Osteoblast (primary cell): ENCODE measurements around the gene GAMT. TPM values are rescaled to one million over a fixed set of nuclear protein-coding genes. Genes with fewer than 3 reads are reported as not detected.

ENCODE experiments used
- DNase-seq: peaks from one replicate; pipeline ENCODE4 v3.0.0; 2011; ENCODE audit warnings: low spot score, mixed read lengths; ENCODE audit not compliant: insufficient read length; ENCODE audit errors: missing footprints
- H2AFZ ChIP-seq: 2 replicates; pipeline ENCODE4 v1.6.0; 2011; ENCODE audit warnings: mild to moderate bottlenecking, low read length
- H3K27ac ChIP-seq: 2 replicates; pipeline ENCODE4 v1.5.1; 2011; ENCODE audit warnings: mild to moderate bottlenecking, low read depth, low read length, moderate library complexity
- H3K27me3 ChIP-seq: 2 replicates; pipeline ENCODE4 v1.6.0; 2012; ENCODE audit warnings: mild to moderate bottlenecking, control low read depth, inconsistent platforms, low read length, moderate library complexity; ENCODE audit not compliant: insufficient read depth
- H3K36me3 ChIP-seq: 2 replicates; pipeline ENCODE4 v1.5.1; 2011; ENCODE audit warnings: mild to moderate bottlenecking, low read length, control low read depth, moderate library complexity; ENCODE audit not compliant: insufficient read depth
- H3K4me1 ChIP-seq: 2 replicates; pipeline ENCODE4 v1.5.1; 2011; ENCODE audit warnings: mild to moderate bottlenecking, low read length, control low read depth, moderate library complexity; ENCODE audit not compliant: insufficient read depth
- H3K4me2 ChIP-seq: 2 replicates; pipeline ENCODE4 v1.6.0; 2011; ENCODE audit warnings: mild to moderate bottlenecking, low read length; ENCODE audit not compliant: insufficient read depth
- H3K4me3 ChIP-seq: fragments of 200-600 bp; sonication (generic); 3 replicates; pipeline ENCODE4 v1.5.1; 2012; ENCODE audit warnings: mild to moderate bottlenecking, low read length, inconsistent platforms; ENCODE audit not compliant: insufficient read depth
- H3K79me2 ChIP-seq: 2 replicates; pipeline ENCODE4 v1.6.0; 2012; ENCODE audit warnings: mild to moderate bottlenecking, low read length, control low read depth, inconsistent platforms; ENCODE audit not compliant: insufficient read depth
- H3K9me3 ChIP-seq: 2 replicates; pipeline ENCODE4 v1.5.1; 2011; ENCODE audit warnings: low read depth, low read length, control low read depth
- H4K20me1 ChIP-seq: 2 replicates; pipeline ENCODE4 v1.6.0; 2012; ENCODE audit warnings: mild to moderate bottlenecking, low read length, control low read depth; ENCODE audit not compliant: insufficient read depth
- total RNA-seq: library from RNA; depleted of rRNA; stranded (reverse); fragments of >200 nt; gene quantifications from 2 replicates; pipeline ENCODE4 v1.2.3, GENCODE V29; 2012
- TF ChIP-seq, protein P1 (sequence below): IDR thresholded peaks from 2 replicates; pipeline ENCODE4 v1.5.1; 2011; ENCODE audit warnings: mild to moderate bottlenecking, low read depth, low read length, moderate library complexity; ENCODE audit errors: extremely low read depth

Gene GAMT
- total RNA-seq, 1 donor, result 25.0 TPM

DNA sequence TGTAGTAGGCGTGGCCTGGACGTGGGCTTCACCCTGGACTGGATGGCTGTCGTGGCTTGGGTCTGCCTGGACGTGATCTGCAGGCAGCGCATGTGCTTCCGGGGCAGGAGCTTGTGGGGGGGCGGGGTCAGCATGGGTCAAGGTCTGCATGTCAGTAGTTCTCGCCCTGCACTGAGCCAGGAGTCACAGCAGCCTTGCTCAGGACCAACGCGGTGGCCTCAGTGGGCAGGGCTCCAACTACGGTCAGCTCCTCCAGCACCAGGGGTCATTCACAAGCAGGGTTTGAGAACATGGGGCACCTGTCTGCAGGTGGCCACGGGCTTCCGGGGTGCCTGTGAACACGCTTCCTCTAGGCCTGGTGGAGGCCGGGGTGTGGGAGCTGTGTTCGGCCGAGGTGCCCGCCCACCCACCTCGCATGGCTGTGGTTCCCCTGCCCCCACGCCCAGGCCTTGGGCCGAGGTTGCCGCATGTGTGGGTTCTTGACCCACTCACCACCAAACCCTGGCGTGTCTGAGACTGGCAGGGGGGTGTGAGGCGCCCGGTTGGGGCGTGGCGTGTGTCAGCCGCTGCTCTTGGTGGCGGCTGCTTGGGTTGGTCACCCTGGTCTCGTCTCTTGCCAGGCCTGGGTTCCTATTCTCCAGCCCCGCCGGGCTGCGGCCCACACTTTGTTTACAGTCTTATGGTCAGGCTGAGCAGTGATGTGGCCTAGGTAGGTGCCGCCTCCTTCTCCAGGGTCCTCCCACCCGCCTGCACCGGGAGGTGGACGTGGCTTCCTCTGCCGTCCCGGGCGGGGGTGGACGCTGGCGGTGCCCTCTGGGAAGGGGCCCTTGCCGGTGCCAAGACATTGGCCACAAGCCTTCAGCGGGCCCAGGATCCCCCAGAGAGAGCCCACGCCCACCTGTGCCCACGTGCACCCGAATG, 32.0 kb upstream of the GAMT start:
- TF ChIP-seq, protein P1, sequence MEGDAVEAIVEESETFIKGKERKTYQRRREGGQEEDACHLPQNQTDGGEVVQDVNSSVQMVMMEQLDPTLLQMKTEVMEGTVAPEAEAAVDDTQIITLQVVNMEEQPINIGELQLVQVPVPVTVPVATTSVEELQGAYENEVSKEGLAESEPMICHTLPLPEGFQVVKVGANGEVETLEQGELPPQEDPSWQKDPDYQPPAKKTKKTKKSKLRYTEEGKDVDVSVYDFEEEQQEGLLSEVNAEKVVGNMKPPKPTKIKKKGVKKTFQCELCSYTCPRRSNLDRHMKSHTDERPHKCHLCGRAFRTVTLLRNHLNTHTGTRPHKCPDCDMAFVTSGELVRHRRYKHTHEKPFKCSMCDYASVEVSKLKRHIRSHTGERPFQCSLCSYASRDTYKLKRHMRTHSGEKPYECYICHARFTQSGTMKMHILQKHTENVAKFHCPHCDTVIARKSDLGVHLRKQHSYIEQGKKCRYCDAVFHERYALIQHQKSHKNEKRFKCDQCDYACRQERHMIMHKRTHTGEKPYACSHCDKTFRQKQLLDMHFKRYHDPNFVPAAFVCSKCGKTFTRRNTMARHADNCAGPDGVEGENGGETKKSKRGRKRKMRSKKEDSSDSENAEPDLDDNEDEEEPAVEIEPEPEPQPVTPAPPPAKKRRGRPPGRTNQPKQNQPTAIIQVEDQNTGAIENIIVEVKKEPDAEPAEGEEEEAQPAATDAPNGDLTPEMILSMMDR, result no peak
- Histone ChIP-seq H2AFZ (no peak overlapping the region), H4K20me1 (peaks cover 25% of the 10 kb centered on the region), H3K4me3 (no peak overlapping the region), H3K4me2 (no peak overlapping the region), H3K79me2 (peaks cover 25% of the 10 kb centered on the region), H3K27me3 (no peaks in the 10 kb centered on the region), H3K27ac (no peak overlapping the region), H3K4me1 (peaks cover 5% of the 10 kb centered on the region), H3K9me3 (no peaks in the 10 kb centered on the region), H3K36me3 (peaks cover 47% of the 10 kb centered on the region)
- no peak for DNase-seq

DNA sequence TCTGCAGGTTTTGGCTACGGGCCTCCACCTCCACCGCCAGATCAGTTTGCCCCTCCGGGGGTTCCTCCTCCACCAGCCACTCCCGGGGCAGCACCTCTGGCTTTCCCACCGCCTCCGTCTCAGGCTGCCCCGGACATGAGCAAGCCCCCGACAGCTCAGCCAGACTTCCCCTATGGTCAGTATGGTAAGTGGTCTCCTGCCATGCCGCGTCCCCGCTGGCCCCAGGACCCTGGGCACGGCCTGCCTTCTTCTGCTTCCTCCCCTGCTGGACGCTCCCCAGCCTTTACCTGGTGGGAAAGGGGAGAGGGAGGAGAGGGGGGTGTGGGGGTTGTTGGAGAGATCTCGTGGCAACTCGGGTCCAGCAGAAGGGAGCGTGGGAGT, 31.2 kb upstream of the GAMT start:
- Histone ChIP-seq H3K4me3 (no peak overlapping the region), H3K4me2 (no peak overlapping the region), H3K27ac (no peak overlapping the region), H3K27me3 (no peaks in the 10 kb centered on the region), H3K79me2 (peaks cover 28% of the 10 kb centered on the region), H3K9me3 (no peaks in the 10 kb centered on the region), H2AFZ (no peak overlapping the region), H4K20me1 (peaks cover 23% of the 10 kb centered on the region), H3K36me3 (peaks cover 54% of the 10 kb centered on the region), H3K4me1 (peaks cover 5% of the 10 kb centered on the region)
- TF ChIP-seq, protein P1, result no peak
- no peak for DNase-seq

DNA sequence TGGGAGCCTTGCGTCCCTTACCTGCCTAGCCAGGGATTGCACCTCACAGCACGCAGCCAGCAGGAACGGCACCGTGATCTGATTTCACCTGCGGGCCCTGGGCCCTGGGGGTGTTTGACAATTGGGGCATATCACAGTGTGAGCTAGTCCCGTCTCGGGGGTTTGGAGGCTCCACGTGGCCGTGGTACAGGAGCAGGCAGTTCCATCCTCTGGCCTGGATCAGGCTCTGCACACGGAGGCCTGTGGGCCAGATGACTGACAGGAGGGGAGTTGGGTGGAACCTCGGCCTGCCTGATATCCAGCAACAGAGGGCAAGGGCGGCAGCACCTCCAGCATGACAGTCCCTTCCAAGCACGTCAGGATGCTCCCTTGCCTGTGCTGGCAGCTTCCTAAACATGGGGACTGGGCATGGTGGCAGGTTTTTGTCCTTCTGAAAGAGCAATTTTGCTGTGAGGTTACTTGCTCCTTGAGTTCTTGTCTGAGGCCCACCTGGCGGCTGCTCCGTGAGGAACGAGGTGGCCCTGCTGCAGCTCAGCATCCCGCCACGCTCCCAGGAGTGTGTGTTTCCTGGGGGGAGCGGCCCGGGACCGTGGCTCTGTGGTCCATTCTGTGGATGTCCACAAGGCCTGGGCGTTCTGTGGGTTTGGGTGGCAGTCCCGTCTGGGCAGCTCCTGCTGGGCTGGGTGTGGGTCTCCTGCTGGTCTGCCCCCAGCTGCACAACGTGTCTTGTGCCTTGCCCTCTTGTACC, 30.6 kb upstream of the GAMT start:
- Histone ChIP-seq H3K9me3 (no peaks in the 10 kb centered on the region), H4K20me1 (peaks cover 24% of the 10 kb centered on the region), H3K4me3 (no peak overlapping the region), H3K27me3 (no peaks in the 10 kb centered on the region), H3K4me1 (peaks cover 5% of the 10 kb centered on the region), H3K27ac (no peak overlapping the region), H3K4me2 (no peak overlapping the region), H3K36me3 (peaks cover 58% of the 10 kb centered on the region), H3K79me2 (peaks cover 34% of the 10 kb centered on the region), H2AFZ (no peak overlapping the region)
- DNase-seq, result no peak
- TF ChIP-seq, protein P1, result no peak

DNA sequence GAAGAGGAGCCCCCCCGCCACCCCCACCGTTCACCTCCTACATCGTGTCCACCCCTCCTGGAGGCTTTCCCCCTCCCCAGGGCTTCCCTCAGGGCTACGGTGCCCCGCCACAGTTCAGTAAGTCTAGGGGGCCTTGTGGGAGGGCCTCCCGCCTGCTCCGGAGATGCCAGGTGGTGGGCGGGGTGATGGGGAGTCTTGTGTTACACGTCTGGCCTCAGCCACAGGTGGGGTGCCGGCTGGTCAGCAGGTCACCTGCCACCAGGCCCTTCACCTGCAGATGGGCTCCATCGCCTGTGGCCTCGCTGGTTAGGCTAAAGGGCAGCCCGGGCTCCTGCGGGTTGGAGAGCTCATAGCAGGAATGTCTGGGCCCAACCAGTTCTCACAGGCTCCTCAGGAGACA, 28.9 kb upstream of the GAMT start:
- Histone ChIP-seq H4K20me1 (peaks cover 25% of the 10 kb centered on the region), H3K27ac (no peak overlapping the region), H3K4me3 (no peak overlapping the region), H2AFZ (no peak overlapping the region), H3K9me3 (no peaks in the 10 kb centered on the region), H3K4me2 (no peak overlapping the region), H3K79me2 (peaks cover 50% of the 10 kb centered on the region), H3K4me1 (no peaks in the 10 kb centered on the region), H3K36me3 (peaks cover 64% of the 10 kb centered on the region), H3K27me3 (no peaks in the 10 kb centered on the region)
- TF ChIP-seq, protein P1, result no peak
- no peak for DNase-seq
